ENCODE results near the gene MLPH.
A peak's percentile ranks its signal among the peaks of the same experiment; 100 is the strongest.

The MLPH gene

GRCh38 chr2:237539681-237540080, 52.6 kb downstream of the MLPH start:
- no peak for DNase-seq

- no peak for DNase-seq
These were observed 53.2 kb downstream of the MLPH start for GRCh38 chr2:237540223-237540775.

GRCh38 chr2:237540823-237541222, 53.8 kb downstream of the MLPH start:
- no peak for DNase-seq

DNA sequence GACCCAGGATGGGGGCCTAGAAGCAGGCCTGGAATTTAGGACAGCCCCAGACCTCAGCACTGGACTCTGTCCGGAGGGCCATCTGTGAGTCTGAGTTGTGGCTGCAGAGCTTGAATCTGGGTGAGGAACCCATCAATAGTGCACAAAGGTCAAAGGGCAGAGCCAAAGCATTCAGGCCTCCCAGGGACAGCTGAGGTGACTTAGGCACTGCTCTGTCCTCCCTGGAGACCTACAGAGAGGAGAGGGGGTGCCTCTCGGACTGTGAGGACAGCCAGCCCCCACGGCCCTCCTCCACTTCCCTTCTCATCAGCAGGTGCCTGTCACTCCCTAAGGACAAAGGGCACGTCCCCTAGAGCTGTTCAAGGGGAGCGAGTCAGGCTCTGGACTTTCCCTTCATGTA, 54.2 kb downstream of the MLPH start:
- no peak for DNase-seq

GRCh38 chr2:237542001-237542704, 55.1 kb downstream of the MLPH start:
- DNase-seq: no peak

DNA sequence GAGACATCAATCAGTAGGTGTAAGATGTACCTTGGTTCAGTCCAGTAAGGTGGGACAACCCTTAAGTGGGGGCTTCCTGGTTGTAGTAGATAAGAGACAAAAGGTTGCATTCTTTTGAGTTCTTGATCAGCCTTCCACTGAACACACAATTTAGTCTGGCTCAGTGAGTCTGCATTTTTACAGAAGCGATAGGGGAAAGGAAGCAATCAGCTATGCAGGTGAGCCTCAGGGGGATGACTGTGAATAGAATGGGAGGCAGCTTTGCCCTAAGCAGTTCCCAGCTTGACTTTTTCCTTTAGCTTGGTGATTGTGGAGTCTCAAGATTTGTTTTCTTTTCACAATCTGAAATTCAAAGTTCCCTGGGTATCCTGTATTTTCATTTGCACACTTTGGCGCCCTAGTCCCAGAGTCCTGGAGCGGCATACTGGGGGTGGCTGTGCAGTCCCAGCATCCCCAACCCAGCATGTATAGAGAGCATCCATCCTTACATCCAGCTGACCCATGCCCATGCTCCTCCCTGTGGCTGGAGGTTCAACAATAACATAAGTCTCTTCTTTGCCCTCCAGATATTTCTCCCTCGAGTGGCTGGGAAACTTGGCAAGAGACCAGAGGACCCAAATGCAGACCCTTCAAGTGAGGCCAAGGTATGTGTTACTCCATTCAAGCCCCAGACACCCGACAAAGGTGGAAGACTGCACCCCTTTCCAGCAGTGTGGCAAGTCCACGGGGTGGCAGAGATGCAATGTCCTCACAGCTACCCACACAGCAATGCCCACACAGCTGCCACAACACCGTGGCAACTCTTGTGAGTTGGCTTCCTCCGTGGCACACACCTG, 59.2 kb downstream of the MLPH start:
- DNase-seq: no peak

GRCh38 chr2:237546876-237547395, 59.9 kb downstream of the MLPH start:
- DNase-seq: no peak

GRCh38 chr2:237547841-237548416, 60.9 kb downstream of the MLPH start:
- DNase-seq: no peak

- DNase-seq: no peak
These were observed 62.2 kb downstream of the MLPH start for GRCh38 chr2:237549216-237549615.

- DNase-seq: no peak
These were observed 62.8 kb downstream of the MLPH start for GRCh38 chr2:237549643-237550415.

- no peak for DNase-seq
These were observed 64.1 kb downstream of the MLPH start for GRCh38 chr2:237551071-237551574.

GRCh38 chr2:237552908-237553307, 65.9 kb downstream of the MLPH start:
- no peak for DNase-seq

- DNase-seq: no peak
These were observed 66.9 kb downstream of the MLPH start for GRCh38 chr2:237553948-237554347.

- DNase-seq: no peak
These were observed 68.5 kb downstream of the MLPH start for GRCh38 chr2:237555560-237555959.

DNA sequence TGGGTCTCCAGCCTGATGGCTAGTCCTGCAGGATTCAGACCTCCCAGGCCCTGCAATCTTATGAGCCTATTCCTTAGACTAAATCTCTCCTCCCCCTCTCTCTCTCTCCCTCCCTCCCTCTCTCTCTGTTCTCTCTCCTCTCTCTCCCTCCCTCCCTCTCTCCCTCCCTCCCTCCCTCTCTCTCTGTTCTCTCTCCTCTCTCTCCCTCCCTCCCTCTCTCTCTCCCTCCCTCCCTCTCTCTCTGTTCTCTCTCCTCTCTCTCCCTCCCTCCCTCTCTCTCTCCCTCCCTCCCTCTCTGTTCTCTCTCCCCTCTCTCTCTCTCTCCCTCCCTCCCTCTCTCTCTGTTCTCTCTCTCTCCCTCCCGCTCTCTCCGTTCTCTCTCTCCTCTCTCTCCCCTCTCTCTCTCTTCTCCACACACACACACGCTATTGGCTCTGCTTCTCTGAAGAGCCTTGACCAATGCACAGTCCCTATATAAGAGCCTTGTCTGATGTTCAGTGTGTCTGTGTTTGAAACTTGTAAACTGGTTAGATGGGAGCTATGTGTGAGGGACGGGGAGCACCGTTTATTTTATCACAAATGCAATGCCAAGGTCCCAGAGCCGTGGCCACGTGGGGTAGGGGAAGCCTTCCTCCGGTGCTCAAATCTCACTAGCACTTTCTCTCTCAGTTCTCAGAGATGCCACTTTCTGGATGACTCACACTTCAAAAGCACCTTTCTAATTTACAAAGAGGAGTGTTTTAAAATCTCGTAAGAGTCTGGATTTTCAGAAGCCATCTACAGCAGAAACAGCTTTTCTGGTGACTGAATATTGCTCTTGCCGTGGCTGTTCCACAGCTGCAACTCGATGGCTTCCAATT, 70.0 kb downstream of the MLPH start:
- no peak for DNase-seq

DNA sequence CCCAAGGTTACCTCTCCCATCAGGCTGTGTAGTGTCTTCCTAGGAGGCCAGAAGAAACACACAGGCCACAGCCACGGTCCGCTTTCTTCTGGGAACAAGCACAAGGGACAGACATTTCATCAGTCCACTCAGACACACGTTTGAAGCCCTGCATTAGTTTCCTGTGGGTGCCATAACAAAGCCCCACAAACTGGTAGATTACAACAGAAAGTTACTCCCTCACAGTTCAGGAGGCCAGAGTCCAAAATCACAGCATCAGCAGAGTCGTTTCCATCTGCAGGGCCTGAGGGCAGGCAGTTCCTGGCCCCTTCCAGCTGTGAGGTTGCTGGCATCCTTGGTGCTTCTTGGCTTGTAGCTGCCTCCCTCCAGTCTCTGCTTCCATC, 70.6 kb downstream of the MLPH start:
- DNase-seq: no peak

- DNase-seq: peak in 1 of 58 donors; percentile 10
These were observed 72.0 kb downstream of the MLPH start for GRCh38 chr2:237558961-237559641.

- no peak for DNase-seq
These were observed 74.2 kb downstream of the MLPH start for GRCh38 chr2:237561221-237561620.

- DNase-seq: no peak
These were observed 76.8 kb downstream of the MLPH start for GRCh38 chr2:237563816-237564215.
